OCI-LY1 (cell line): Measurements from ENCODE around the gene TBC1D5.

Experiments
- H2AFZ ChIP-seq: fragments of 200-600 bp; sonication (generic), shearing (Covaris generic); 2 replicates; pipeline ENCODE4 v1.6.0; 2014; ENCODE audit warnings: antibody characterized with exemption, mild to moderate bottlenecking, low read length
- H3F3A ChIP-seq: fragments of 200-600 bp; sonication (generic), shearing (Covaris generic); 2 replicates; pipeline ENCODE4 v1.6.0; 2014; ENCODE audit warnings: mild to moderate bottlenecking, antibody characterized with exemption, low read length, moderate library complexity; ENCODE audit not compliant: insufficient read depth
- H3K27ac ChIP-seq: fragments of 200-600 bp; sonication (generic); 2 replicates; pipeline ENCODE4 v1.5.1; 2014; ENCODE audit warnings: low read length, mixed run types, mild to moderate bottlenecking, low read depth; ENCODE audit not compliant: poor library complexity, severe bottlenecking
- H3K27me3 ChIP-seq: fragments of 200-600 bp; sonication (generic); 2 replicates; pipeline ENCODE4 v1.6.0; 2014; ENCODE audit warnings: antibody characterized with exemption, mild to moderate bottlenecking, low read length, moderate library complexity; ENCODE audit not compliant: insufficient read depth
- H3K36me3 ChIP-seq: fragments of 200-600 bp; sonication (generic); 2 replicates; pipeline ENCODE4 v1.6.1; 2014; ENCODE audit warnings: mild to moderate bottlenecking, antibody characterized with exemption, low read length, moderate library complexity, mixed read lengths; ENCODE audit not compliant: insufficient read depth
- H3K4me1 ChIP-seq: fragments of 200-600 bp; sonication (generic); 2 replicates; pipeline ENCODE4 v1.5.1; 2014; ENCODE audit warnings: mild to moderate bottlenecking, low read length, moderate library complexity; ENCODE audit not compliant: insufficient read depth, severe bottlenecking
- H3K4me2 ChIP-seq: fragments of 200-600 bp; sonication (generic), shearing (Covaris generic); 2 replicates; pipeline ENCODE4 v1.6.1; 2014; ENCODE audit warnings: low read length
- H3K4me3 ChIP-seq: fragments of 200-600 bp; sonication (generic); 2 replicates; pipeline ENCODE4 v1.5.1; 2014; ENCODE audit warnings: low read length, low read depth, mild to moderate bottlenecking, mixed read lengths; ENCODE audit not compliant: poor library complexity, severe bottlenecking
- H3K79me2 ChIP-seq: fragments of 200-600 bp; shearing (Covaris generic); 2 replicates; pipeline ENCODE4 v1.6.1; 2016; ENCODE audit warnings: mixed run types, low read length, mixed read lengths; ENCODE audit not compliant: insufficient read depth
- H3K9ac ChIP-seq: fragments of 200-600 bp; sonication (generic), shearing (Covaris generic); 2 replicates; pipeline ENCODE4 v1.6.1; 2014; ENCODE audit warnings: mild to moderate bottlenecking, low read length, mixed read lengths
- H3K9me2 ChIP-seq: fragments of 200-600 bp; sonication (generic), shearing (Covaris generic); 2 replicates; pipeline ENCODE4 v1.6.1; 2014; ENCODE audit warnings: low read depth, mild to moderate bottlenecking, low read length, mixed read lengths
- H3K9me3 ChIP-seq: fragments of 200-600 bp; shearing (Covaris generic); 2 replicates; pipeline ENCODE4 v1.6.1; 2014; ENCODE audit warnings: low read length, mixed read lengths
- H4K20me1 ChIP-seq: fragments of 200-600 bp; sonication (generic), shearing (Covaris generic); 2 replicates; pipeline ENCODE4 v1.6.0; 2016; ENCODE audit warnings: mild to moderate bottlenecking, low read length; ENCODE audit not compliant: insufficient read depth
- CTCF ChIP-seq: fragments of 200-600 bp; sonication (generic), shearing (Covaris generic); IDR thresholded peaks from 2 replicates; pipeline ENCODE4 v1.5.1; 2017; ENCODE audit warnings: mild to moderate bottlenecking, antibody characterized with exemption, low read length, moderate library complexity, mixed read lengths
- EZH2 ChIP-seq: fragments of 200-600 bp; sonication (generic), shearing (Covaris generic); IDR thresholded peaks from 2 replicates; pipeline ENCODE4 v1.8.0; 2017; ENCODE audit warnings: borderline replicate concordance, mixed run types, mild to moderate bottlenecking, antibody characterized with exemption, low read length, moderate library complexity, mixed read lengths

TBC1D5 gene

DNA sequence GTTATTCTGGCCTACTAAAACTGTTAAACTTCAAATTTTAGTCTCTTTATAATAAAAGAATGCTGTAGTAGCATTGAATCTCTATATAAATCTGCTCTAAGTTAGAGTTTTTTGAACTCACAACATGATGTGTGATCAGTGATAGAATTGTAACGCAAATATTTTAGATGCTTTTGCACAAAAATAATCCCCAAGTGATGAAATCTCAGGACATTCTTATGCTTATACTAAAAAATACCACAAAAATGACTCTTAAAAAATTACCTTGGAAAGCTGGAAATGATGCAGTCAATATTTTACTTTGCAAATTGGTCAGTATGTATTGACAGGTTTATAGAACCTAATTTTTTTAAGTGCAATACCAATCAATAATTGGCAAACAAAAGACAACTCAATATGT lies 375.3 kb downstream of the TBC1D5 start:
- H2AFZ ChIP-seq: no peak overlapping the region
- H3K27ac ChIP-seq: no peak overlapping the region
- TF ChIP-seq EZH2 (no peak), CTCF (no peak)
- no peak overlapping the region for H3K4me2 ChIP-seq
- no peaks in the 10 kb centered on the region for H3K27me3 ChIP-seq
- no peaks in the 10 kb centered on the region for H3K4me1 ChIP-seq
- H3K9me2 ChIP-seq: no peaks in the 10 kb centered on the region
- no peaks in the 10 kb centered on the region for H3K9me3 ChIP-seq
- H3K4me3 ChIP-seq: no peak overlapping the region
- H3K79me2 ChIP-seq: no peaks in the 10 kb centered on the region
- no peaks in the 10 kb centered on the region for H3F3A ChIP-seq
- H3K36me3 ChIP-seq: peaks cover 4% of the 10 kb centered on the region; the same call in 1 of the 2 replicates
- no peaks in the 10 kb centered on the region for H4K20me1 ChIP-seq
- no peak overlapping the region for H3K9ac ChIP-seq

GRCh38 chr3:17360991-17361390 lies 381.4 kb downstream of the TBC1D5 start:
- H3K9me2 ChIP-seq: no peaks in the 10 kb centered on the region
- no peak for TF ChIP-seq EZH2
- no peak for TF ChIP-seq CTCF
- H3K9ac ChIP-seq: no peak overlapping the region
- no peak overlapping the region for H3K4me2 ChIP-seq
- no peak overlapping the region for H3K27ac ChIP-seq
- no peaks in the 10 kb centered on the region for H3F3A ChIP-seq
- no peaks in the 10 kb centered on the region for H3K4me1 ChIP-seq
- no peak overlapping the region for H3K4me3 ChIP-seq
- H3K36me3 ChIP-seq: no peaks in the 10 kb centered on the region
- no peaks in the 10 kb centered on the region for H3K79me2 ChIP-seq
- no peaks in the 10 kb centered on the region for H4K20me1 ChIP-seq
- no peaks in the 10 kb centered on the region for H3K9me3 ChIP-seq
- no peak overlapping the region for H2AFZ ChIP-seq
- no peaks in the 10 kb centered on the region for H3K27me3 ChIP-seq

- no peaks in the 10 kb centered on the region for H3K9me2 ChIP-seq
- H4K20me1 ChIP-seq: no peaks in the 10 kb centered on the region
- H3K9ac ChIP-seq: no peak overlapping the region
- H3K36me3 ChIP-seq: no peaks in the 10 kb centered on the region
- H2AFZ ChIP-seq: no peak overlapping the region
- H3K79me2 ChIP-seq: no peaks in the 10 kb centered on the region
- no peak for TF ChIP-seq CTCF
- no peak for TF ChIP-seq EZH2
- no peak overlapping the region for H3K27ac ChIP-seq
- H3F3A ChIP-seq: no peaks in the 10 kb centered on the region
- H3K4me2 ChIP-seq: no peak overlapping the region
- no peak overlapping the region for H3K4me3 ChIP-seq
- no peaks in the 10 kb centered on the region for H3K4me1 ChIP-seq
- H3K9me3 ChIP-seq: no peaks in the 10 kb centered on the region
- no peaks in the 10 kb centered on the region for H3K27me3 ChIP-seq
These were observed 382.5 kb downstream of the TBC1D5 start for GRCh38 chr3:17359911-17360310.
